Body of pancreas (tissue), 4 donors: ENCODE data around the gene DDRGK1. TPM values are rescaled to one million over a fixed set of nuclear protein-coding genes. Genes with fewer than 3 reads are reported as not detected.

Experiments used
- ATAC-seq: fragments of 150-250 bp; one replicate; pipeline ENCODE4 v1.9.1; 2016
- DNase-seq, 4 donors: peaks; one replicate each; pipeline ENCODE4 v3.0.0-alpha.2; 2019
- H3K27ac ChIP-seq, 4 donors: fragments of 200-600 bp; sonication (generic); 1 replicate in 3 of 4; 2 replicates in 1 of 4; pipeline versions ENCODE4 v1.5.1 to v1.6.1; 2016 to 2019; ENCODE audit warnings: mild to moderate bottlenecking in 1 of 4, mixed read lengths in 1 of 4, moderate library complexity in 1 of 4
- H3K27me3 ChIP-seq, 2 donors: fragments of 200-600 bp; sonication (generic); one replicate each; pipeline ENCODE4 v1.6.0; 2016; ENCODE audit warnings: mild to moderate bottlenecking in 1 of 2
- H3K36me3 ChIP-seq, 2 donors: fragments of 200-600 bp; sonication (generic); replicated peaks in 1 of 2; 2 replicates each; pipeline ENCODE4 v1.5.1; 2016; ENCODE audit warnings: low read depth in 2 of 2; ENCODE audit not compliant: insufficient read depth in 1 of 2
- H3K4me1 ChIP-seq: fragments of 200-600 bp; sonication (generic); one replicate; pipeline ENCODE4 v1.6.0; 2016
- H3K4me3 ChIP-seq, 2 donors: fragments of 200-600 bp; sonication (generic); 1 replicate in 1 of 2; 2 replicates in 1 of 2; pipeline ENCODE4 v1.5.1; 2016 to 2019
- H3K9me3 ChIP-seq, 3 donors: fragments of 200-600 bp; sonication (generic); 1 replicate in 2 of 3; 2 replicates in 1 of 3; pipeline ENCODE4 v1.5.1; 2016
- POLR2A ChIP-seq, 3 donors: fragments of 450-650 bp; IDR thresholded peaks; one replicate each; pipeline ENCODE4 v1.6.1; 2016; ENCODE audit warnings: antibody characterized with exemption in 3 of 3, mild to moderate bottlenecking in 2 of 3
- WGBS, 2 donors: methylation state at CpG; one replicate each; pipeline ENCODE4 v1.1.5; 2017; 5-methylcytosine and 5-hydroxymethylcytosine counted together
- intact Hi-C: fragments of 100-400 bp; cut with DNase I; formaldehyde crosslinking; loops from one replicate; pipeline ENCODE4 v1.15.1; 2023
- total RNA-seq, 2 donors: library from RNA; depleted of rRNA; stranded (reverse); fragments of >200 nt; gene quantifications; one replicate each; pipeline ENCODE4 v1.1.0, GENCODE V29; 2016
- TF ChIP-seq, protein P1 (sequence below), 7 experiments: fragments of 450-650 bp in 4 of 7; fragments of 200-600 bp in 3 of 7; sonication (generic) in 3 of 7; IDR thresholded peaks; one replicate each; pipeline ENCODE4 v1.5.1; 2016 to 2019; ENCODE audit warnings: antibody characterized with exemption in 7 of 7

The DDRGK1 gene
- total RNA-seq, 2 donors from 2014 or later, result 64.3 to 82.8 TPM

GRCh38 chr20:3248167-3248992, 43.9 kb upstream of the DDRGK1 start:
- ATAC-seq, result peak; percentile 47

DNA sequence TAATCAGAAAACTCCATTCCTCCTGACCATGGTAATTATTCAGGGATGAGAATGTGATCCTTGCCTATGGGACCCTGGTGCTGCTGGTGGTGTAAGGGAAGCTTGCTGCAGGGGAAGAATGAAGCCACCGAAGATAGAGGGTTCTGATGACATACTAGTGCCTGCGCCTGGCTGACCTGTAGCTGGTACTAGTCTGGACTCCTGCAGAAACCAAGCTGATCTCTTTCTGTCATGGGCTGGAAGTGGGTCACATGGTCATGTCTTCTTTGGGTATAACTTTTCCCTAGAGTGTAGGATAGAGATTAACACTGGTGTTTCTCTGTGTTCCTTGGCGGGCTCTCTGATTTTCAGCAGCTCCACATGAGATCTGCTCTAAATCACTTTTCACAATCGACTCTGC, 43.2 kb upstream of the DDRGK1 start:
- peaks cover 8% of the 10 kb centered on the region for H3K4me1 ChIP-seq
- H3K27me3 ChIP-seq, result no peaks in the 10 kb centered on the region
- DNase-seq (no peak), ATAC-seq (no peak)
- H3K4me3 ChIP-seq, result no peak overlapping the region
- 68 to 69% methylated on average over 4 of the region's 4 CpGs for WGBS, 2 donors
- no peak overlapping the region for H3K27ac ChIP-seq
- peaks cover 0 to 3% of the 10 kb centered on the region in 2 donors for H3K36me3 ChIP-seq
- intact Hi-C loops, result no loop called here
- no peaks in the 10 kb centered on the region for H3K9me3 ChIP-seq
- TF ChIP-seq POLR2A (IDR thresholded peaks at IDR 0.05), result no peak
- TF ChIP-seq, protein P1, sequence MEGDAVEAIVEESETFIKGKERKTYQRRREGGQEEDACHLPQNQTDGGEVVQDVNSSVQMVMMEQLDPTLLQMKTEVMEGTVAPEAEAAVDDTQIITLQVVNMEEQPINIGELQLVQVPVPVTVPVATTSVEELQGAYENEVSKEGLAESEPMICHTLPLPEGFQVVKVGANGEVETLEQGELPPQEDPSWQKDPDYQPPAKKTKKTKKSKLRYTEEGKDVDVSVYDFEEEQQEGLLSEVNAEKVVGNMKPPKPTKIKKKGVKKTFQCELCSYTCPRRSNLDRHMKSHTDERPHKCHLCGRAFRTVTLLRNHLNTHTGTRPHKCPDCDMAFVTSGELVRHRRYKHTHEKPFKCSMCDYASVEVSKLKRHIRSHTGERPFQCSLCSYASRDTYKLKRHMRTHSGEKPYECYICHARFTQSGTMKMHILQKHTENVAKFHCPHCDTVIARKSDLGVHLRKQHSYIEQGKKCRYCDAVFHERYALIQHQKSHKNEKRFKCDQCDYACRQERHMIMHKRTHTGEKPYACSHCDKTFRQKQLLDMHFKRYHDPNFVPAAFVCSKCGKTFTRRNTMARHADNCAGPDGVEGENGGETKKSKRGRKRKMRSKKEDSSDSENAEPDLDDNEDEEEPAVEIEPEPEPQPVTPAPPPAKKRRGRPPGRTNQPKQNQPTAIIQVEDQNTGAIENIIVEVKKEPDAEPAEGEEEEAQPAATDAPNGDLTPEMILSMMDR (IDR thresholded peaks at IDR 0.05), result no peak

More at GRCh38 chr20:3248167-3248992, 43.9 kb upstream of the DDRGK1 start:
- intact Hi-C loops, result no loop called here
- Histone ChIP-seq H3K36me3 (peaks cover 0 to 7% of the 10 kb centered on the region in 2 donors), H3K9me3 (no peaks in the 10 kb centered on the region), H3K27ac (no peak overlapping the region), H3K27me3 (no peaks in the 10 kb centered on the region), H3K4me1 (peaks cover 8% of the 10 kb centered on the region), H3K4me3 (no peak overlapping the region)
- DNase-seq, result peak in 2 of 4 donors; percentile 15 to 40
- TF ChIP-seq, protein P1 (IDR thresholded peaks at IDR 0.05), result no peak
- WGBS, 2 donors, result 23 to 55% methylated on average over 6 to 53 of the region's 53 CpGs

DNA sequence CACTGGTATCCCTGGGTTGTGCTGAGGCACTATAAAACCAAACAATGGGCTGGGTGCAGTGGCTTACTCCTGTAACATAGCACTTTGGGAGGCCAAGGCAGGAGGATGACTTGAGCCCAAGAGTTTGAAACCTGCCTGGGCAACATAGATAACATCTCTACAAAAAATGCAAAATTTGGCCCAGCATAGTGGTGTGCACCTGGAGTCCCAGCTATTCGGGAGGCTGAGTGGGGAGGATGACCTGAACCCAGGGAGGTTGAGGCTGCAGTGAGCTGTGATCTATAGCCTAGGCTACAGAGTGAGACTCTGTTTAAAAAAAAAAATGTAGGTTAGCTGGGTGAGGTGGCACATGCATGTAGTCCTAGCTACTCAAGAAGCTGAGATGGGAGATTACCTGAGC, 42.2 kb upstream of the DDRGK1 start:
- Histone ChIP-seq H3K9me3 (no peaks in the 10 kb centered on the region), H3K36me3 (no peaks in the 10 kb centered on the region), H3K4me1 (peaks cover 8% of the 10 kb centered on the region), H3K4me3 (no peak overlapping the region), H3K27me3 (no peaks in the 10 kb centered on the region), H3K27ac (no peak overlapping the region)
- intact Hi-C loops, result no loop called here
- TF ChIP-seq POLR2A (IDR thresholded peaks at IDR 0.05), result no peak
- TF ChIP-seq, protein P1 (IDR thresholded peaks at IDR 0.05), result no peak
- ATAC-seq (no peak), DNase-seq (no peak)
- 70 to 100% methylated on average over 1 of the region's 1 CpG for WGBS, 2 donors

- H3K9me3 ChIP-seq, result no peaks in the 10 kb centered on the region
- TF ChIP-seq, protein P1 (IDR thresholded peaks at IDR 0.05), result no peak
- TF ChIP-seq POLR2A (IDR thresholded peaks at IDR 0.05), result no peak
- DNase-seq (no peak), ATAC-seq (no peak)
- H3K27me3 ChIP-seq, result no peaks in the 10 kb centered on the region
- no peak overlapping the region for H3K27ac ChIP-seq
- WGBS, 2 donors, result 60 to 62% methylated on average over 4 of the region's 4 CpGs
- H3K36me3 ChIP-seq, result no peaks in the 10 kb centered on the region
- intact Hi-C loops, result no loop called here
- no peak overlapping the region for H3K4me3 ChIP-seq
- peaks cover 8% of the 10 kb centered on the region for H3K4me1 ChIP-seq
These were observed 41.2 kb upstream of the DDRGK1 start for GRCh38 chr20:3245711-3246110.

DNA sequence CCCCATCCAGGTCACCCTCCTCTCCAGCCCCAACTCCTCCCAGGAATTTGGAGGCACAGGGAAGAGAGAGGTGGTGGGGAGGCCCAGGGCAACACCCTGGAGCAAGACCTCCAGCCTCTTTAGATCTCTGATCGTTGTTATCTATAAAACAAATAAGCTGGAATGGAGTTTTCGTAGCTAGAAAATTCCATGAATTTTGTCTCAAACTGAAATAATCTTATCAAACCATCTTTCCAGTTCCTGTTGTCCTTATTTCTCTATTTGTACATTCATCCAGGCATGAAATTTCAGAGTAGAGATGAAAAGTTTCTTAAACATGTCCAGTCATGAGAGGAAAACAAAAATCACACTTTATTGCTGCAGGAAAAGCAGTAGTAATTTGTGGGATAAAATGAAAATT, 40.7 kb upstream of the DDRGK1 start:
- Histone ChIP-seq H3K9me3 (no peaks in the 10 kb centered on the region), H3K4me1 (peaks cover 12% of the 10 kb centered on the region), H3K36me3 (no peaks in the 10 kb centered on the region), H3K27ac (no peak overlapping the region), H3K4me3 (no peak overlapping the region), H3K27me3 (no peaks in the 10 kb centered on the region)
- no peak for DNase-seq
- 44 to 46% methylated on average over 2 of the region's 2 CpGs for WGBS, 2 donors
- TF ChIP-seq POLR2A (IDR thresholded peaks at IDR 0.05), result no peak
- TF ChIP-seq, protein P1 (IDR thresholded peaks at IDR 0.05), result no peak
- intact Hi-C loops, result no loop called here
- no peak for ATAC-seq
